ENCODE data around the gene MCMBP. TPM values are rescaled to one million over a fixed set of nuclear protein-coding genes. Genes with fewer than 3 reads are reported as not detected.
A peak's percentile ranks its signal among the peaks of the same experiment; 100 is the strongest.

The MCMBP gene
- total RNA-seq, 1 donor = 74.3 TPM

- TF ChIP-seq CTCF (IDR thresholded peaks at IDR 0.05; ENCODE audit: insufficient read depth, low read length) = no peak
- no peak overlapping the region for H3K4me3 ChIP-seq (ENCODE audit: low read depth, low read length)
- no peak for DNase-seq (ENCODE audit: low read depth)
Observed at GRCh38 chr10:119827430-119827829, 45.2 kb downstream of the MCMBP start.

GRCh38 chr10:119826771-119827170 is 45.9 kb downstream of the MCMBP start:
- TF ChIP-seq CTCF (IDR thresholded peaks at IDR 0.05; ENCODE audit: insufficient read depth, low read length) = no peak
- no peak overlapping the region for H3K4me3 ChIP-seq (ENCODE audit: low read depth, low read length)
- no peak for DNase-seq (ENCODE audit: low read depth)

- no peak for TF ChIP-seq CTCF (IDR thresholded peaks at IDR 0.05; ENCODE audit: insufficient read depth, low read length)
- no peak for DNase-seq (ENCODE audit: low read depth)
- H3K4me3 ChIP-seq (ENCODE audit: low read depth, low read length) = no peak overlapping the region
Observed at GRCh38 chr10:119824299-119824698, 48.3 kb downstream of the MCMBP start.

GRCh38 chr10:119821182-119821581 is 51.5 kb downstream of the MCMBP start:
- no peak overlapping the region for H3K4me3 ChIP-seq (ENCODE audit: low read depth, low read length)
- TF ChIP-seq CTCF (IDR thresholded peaks at IDR 0.05; ENCODE audit: insufficient read depth, low read length) = no peak
- DNase-seq (ENCODE audit: low read depth) = no peak

- TF ChIP-seq CTCF (IDR thresholded peaks at IDR 0.05; ENCODE audit: insufficient read depth, low read length) = no peak
- no peak for DNase-seq (ENCODE audit: low read depth)
- H3K4me3 ChIP-seq (ENCODE audit: low read depth, low read length) = peak overlapping the region; percentile 58
Observed at GRCh38 chr10:119818889-119819270, 53.8 kb downstream of the MCMBP start.

GRCh38 chr10:119817991-119818888 is 54.4 kb downstream of the MCMBP start:
- TF ChIP-seq CTCF (IDR thresholded peaks at IDR 0.05; ENCODE audit: insufficient read depth, low read length) = no peak
- peak overlapping the region; percentile 58 for H3K4me3 ChIP-seq (ENCODE audit: low read depth, low read length)
- peak; percentile 50 for DNase-seq (ENCODE audit: low read depth)

Measured in fibroblast of the aortic adventitia (primary cell).